PC-3 (cell line): Measurements from ENCODE around the gene SNRNP200.

Source experiments
- EZH2 ChIP-seq: fragments of 300-600 bp; sonication (generic); IDR thresholded peaks from one replicate; pipeline ENCODE4 v1.6.1; 2017; ENCODE audit warnings: antibody characterized with exemption, mild to moderate bottlenecking, low read length; ENCODE audit not compliant: unreplicated experiment
- EZH2phosphoT487 ChIP-seq: fragments of 300-600 bp; sonication (generic); IDR thresholded peaks from 2 replicates; pipeline ENCODE4 v1.6.1; 2018; ENCODE audit warnings: mild to moderate bottlenecking, antibody characterized with exemption, low read length, borderline replicate concordance
- TF ChIP-seq, protein P1 (sequence below): fragments of 300-600 bp; sonication (generic); conservative IDR thresholded peaks from 2 replicates; pipeline ENCODE4 v1.5.1; 2017; ENCODE audit warnings: antibody characterized with exemption, low read depth, mild to moderate bottlenecking, low read length

DNA sequence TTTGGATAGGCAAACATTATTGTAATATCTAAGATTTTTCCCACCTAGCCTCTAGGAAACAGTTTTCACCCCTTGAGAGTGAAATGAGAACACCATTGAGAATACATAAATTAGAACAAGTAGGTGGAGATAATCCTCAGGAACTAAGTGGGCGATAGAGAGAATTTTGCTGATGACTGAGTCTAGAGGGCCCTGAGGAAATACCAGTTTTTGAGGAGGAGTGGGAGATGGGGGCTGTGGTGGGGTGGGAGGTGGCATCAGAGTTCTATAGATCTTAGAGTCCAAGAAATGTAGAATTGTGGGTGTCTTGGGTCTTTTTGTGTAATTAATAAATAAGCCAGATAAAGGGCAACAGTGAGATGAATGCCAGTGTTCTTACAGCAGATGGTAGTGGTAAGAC lies 42.0 kb upstream of the SNRNP200 start:
- TF ChIP-seq, protein P1, sequence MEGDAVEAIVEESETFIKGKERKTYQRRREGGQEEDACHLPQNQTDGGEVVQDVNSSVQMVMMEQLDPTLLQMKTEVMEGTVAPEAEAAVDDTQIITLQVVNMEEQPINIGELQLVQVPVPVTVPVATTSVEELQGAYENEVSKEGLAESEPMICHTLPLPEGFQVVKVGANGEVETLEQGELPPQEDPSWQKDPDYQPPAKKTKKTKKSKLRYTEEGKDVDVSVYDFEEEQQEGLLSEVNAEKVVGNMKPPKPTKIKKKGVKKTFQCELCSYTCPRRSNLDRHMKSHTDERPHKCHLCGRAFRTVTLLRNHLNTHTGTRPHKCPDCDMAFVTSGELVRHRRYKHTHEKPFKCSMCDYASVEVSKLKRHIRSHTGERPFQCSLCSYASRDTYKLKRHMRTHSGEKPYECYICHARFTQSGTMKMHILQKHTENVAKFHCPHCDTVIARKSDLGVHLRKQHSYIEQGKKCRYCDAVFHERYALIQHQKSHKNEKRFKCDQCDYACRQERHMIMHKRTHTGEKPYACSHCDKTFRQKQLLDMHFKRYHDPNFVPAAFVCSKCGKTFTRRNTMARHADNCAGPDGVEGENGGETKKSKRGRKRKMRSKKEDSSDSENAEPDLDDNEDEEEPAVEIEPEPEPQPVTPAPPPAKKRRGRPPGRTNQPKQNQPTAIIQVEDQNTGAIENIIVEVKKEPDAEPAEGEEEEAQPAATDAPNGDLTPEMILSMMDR: no peak
- TF ChIP-seq EZH2 (no peak), EZH2phosphoT487 (no peak)
